C4-2B (cell line): ENCODE results near the gene PARP15.

Experiments
- ZFX ChIP-seq: fragments of 450-650 bp; IDR thresholded peaks from 2 replicates; pipeline ENCODE4 v1.6.1; 2017
- TF ChIP-seq, protein P1 (sequence below): fragments of 450-650 bp; conservative IDR thresholded peaks from 2 replicates; pipeline ENCODE4 v1.5.1; 2017; ENCODE audit warnings: mild to moderate bottlenecking

DNA sequence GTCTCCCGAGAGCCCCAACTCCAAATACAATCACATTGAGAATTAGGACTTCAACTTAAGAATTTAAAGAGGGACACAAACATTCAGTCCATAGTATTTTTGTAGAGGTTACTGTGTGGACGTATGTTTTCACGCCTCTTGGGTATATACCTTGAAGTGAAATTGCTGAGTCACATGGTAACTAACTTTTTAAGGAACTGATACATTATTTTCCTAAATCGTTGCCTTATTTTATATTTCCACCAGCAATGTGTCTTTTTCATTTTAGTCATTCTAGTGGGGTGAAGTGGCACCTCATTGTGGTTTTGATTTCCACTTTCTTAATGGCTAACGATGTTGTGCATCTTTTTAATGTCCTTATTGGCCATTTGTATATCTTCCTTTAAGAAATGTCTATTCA, 11.8 kb downstream of the PARP15 start:
- TF ChIP-seq, protein P1, sequence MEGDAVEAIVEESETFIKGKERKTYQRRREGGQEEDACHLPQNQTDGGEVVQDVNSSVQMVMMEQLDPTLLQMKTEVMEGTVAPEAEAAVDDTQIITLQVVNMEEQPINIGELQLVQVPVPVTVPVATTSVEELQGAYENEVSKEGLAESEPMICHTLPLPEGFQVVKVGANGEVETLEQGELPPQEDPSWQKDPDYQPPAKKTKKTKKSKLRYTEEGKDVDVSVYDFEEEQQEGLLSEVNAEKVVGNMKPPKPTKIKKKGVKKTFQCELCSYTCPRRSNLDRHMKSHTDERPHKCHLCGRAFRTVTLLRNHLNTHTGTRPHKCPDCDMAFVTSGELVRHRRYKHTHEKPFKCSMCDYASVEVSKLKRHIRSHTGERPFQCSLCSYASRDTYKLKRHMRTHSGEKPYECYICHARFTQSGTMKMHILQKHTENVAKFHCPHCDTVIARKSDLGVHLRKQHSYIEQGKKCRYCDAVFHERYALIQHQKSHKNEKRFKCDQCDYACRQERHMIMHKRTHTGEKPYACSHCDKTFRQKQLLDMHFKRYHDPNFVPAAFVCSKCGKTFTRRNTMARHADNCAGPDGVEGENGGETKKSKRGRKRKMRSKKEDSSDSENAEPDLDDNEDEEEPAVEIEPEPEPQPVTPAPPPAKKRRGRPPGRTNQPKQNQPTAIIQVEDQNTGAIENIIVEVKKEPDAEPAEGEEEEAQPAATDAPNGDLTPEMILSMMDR = no peak
- TF ChIP-seq ZFX = no peak
